K562 (cell line): ENCODE data around the gene B9D2. TPM values are rescaled to one million over a fixed set of nuclear protein-coding genes. Genes with fewer than 3 reads are reported as not detected.

Source experiments
- ATF7 ChIP-seq: fragments of 450-650 bp; IDR thresholded peaks from 2 replicates; pipeline ENCODE4 v1.7.1; 2014; ENCODE audit warnings: mild to moderate bottlenecking, moderate library complexity
- BRCA1 ChIP-seq, 2 experiments: fragments of 450-650 bp in 1 of 2; sonication (generic) in 1 of 2; formaldehyde crosslinking in 1 of 2; IDR thresholded peaks; 2 replicates each; pipeline versions ENCODE4 v1.5.0 to v1.6.1; 2017 to 2020; ENCODE audit warnings: mild to moderate bottlenecking in 1 of 2, missing genetic modification reagents in 1 of 2
- GABPA ChIP-seq: fragments of 200-800 bp; sonication (Bioruptor generic); conservative IDR thresholded peaks from 2 replicates; pipeline ENCODE4 v1.6.1; 2016; ENCODE audit warnings: low read depth, missing genetic modification characterization, missing compliant biosample characterization
- MAFK ChIP-seq: IDR thresholded peaks from 2 replicates; pipeline ENCODE4 v1.6.1; 2011; ENCODE audit warnings: low read length, improper control_type of control experiment
- NR4A1 ChIP-seq, 2 experiments: fragments of 250-450 bp in 1 of 2; fragments of 450-650 bp in 1 of 2; sonication (Bioruptor Pico) in 1 of 2; IDR thresholded peaks; 2 replicates each; pipeline versions ENCODE4 v1.4.0 to v1.6.1; 2016 to 2020; ENCODE audit warnings: mild to moderate bottlenecking in 2 of 2, missing compliant biosample characterization in 1 of 2, missing genetic modification characterization in 1 of 2, moderate library complexity in 1 of 2
- TBL1XR1 ChIP-seq, 2 experiments: IDR thresholded peaks; 2 replicates each; pipeline ENCODE4 v1.6.1; 2012; ENCODE audit warnings: improper control_type of control experiment in 2 of 2, low read length in 2 of 2, mild to moderate bottlenecking in 1 of 2
- ZNF12 ChIP-seq: sonication (generic); formaldehyde crosslinking; IDR thresholded peaks from 2 replicates; pipeline ENCODE4 v1.4.0; 2020; ENCODE audit warnings: mild to moderate bottlenecking, missing genetic modification reagents
- ZNF175 ChIP-seq: fragments of 200-800 bp; sonication (Bioruptor generic); IDR thresholded peaks from 2 replicates; pipeline ENCODE4 v1.6.1; 2016; ENCODE audit warnings: low read depth, mild to moderate bottlenecking, missing genetic modification characterization, missing compliant biosample characterization
- polyA plus RNA-seq, 8 experiments: library from polyadenylated mRNA; depleted of rRNA in 4 of 8; stranded (reverse) in 5 of 8; unstranded in 3 of 8; fragments of >200 nt; fragmentation: Nextera tagmentation in 2 of 8; fragmentation: Illumina TruSeq in 1 of 8; extraction: Ambion mirVana in 2 of 8; extraction: Trizol in 1 of 8; gene quantifications; 2 replicates each; pipeline versions ENCODE4 v1.2.1 to v1.2.3, GENCODE V29; 2011 to 2014; ENCODE audit warnings: inconsistent platforms in 1 of 8, missing spikeins in 1 of 8
- total RNA-seq, 7 experiments: library from RNA; depleted of rRNA in 6 of 7; stranded (reverse); fragments of >200 nt in 6 of 7; fragmentation: Illumina TruSeq in 2 of 7; extraction: Trizol in 2 of 7; gene quantifications; 2 replicates each; pipeline versions ENCODE4 v1.2.1 to v1.2.3, GENCODE V29; 2011 to 2021; ENCODE audit warnings: low replicate concordance in 1 of 7
- TF ChIP-seq, protein P1 (sequence below), 3 experiments: IDR thresholded peaks in 2 of 3; conservative IDR thresholded peaks in 1 of 3; 2 replicates each; pipeline ENCODE4 v1.5.1; 2011 to 2012; ENCODE audit warnings: low read length in 3 of 3, mild to moderate bottlenecking in 3 of 3, control low read depth in 2 of 3, improper control_type of control experiment in 1 of 3, inconsistent platforms in 1 of 3, low read depth in 1 of 3, mixed read lengths in 1 of 3, moderate library complexity in 1 of 3; ENCODE audit not compliant: insufficient read depth in 2 of 3
- TF ChIP-seq, protein P2 (sequence below), 2 experiments: fragments of 450-650 bp in 1 of 2; sonication (generic) in 1 of 2; formaldehyde crosslinking in 1 of 2; IDR thresholded peaks in 1 of 2; conservative IDR thresholded peaks in 1 of 2; 2 replicates each; pipeline versions ENCODE4 v1.6.1 to v1.8.1; 2016 to 2023; ENCODE audit warnings: mild to moderate bottlenecking in 2 of 2, moderate library complexity in 2 of 2, inconsistent platforms in 1 of 2, missing genetic modification reagents in 1 of 2
- TF ChIP-seq, protein P3 (sequence below): sonication (generic); formaldehyde crosslinking; IDR thresholded peaks from 2 replicates; pipeline ENCODE4 v1.8.1; 2023; ENCODE audit warnings: missing genetic modification reagents, mild to moderate bottlenecking, borderline replicate concordance
- TF ChIP-seq, protein P4 (sequence below): sonication (generic); formaldehyde crosslinking; IDR thresholded peaks from 2 replicates; pipeline ENCODE4 v1.8.0; 2022; ENCODE audit warnings: mild to moderate bottlenecking, missing genetic modification reagents

Gene B9D2
- total and polyA plus RNA-seq, 9 of the 15 experiments (the other 6 are each of a cell fraction or from before 2014, with no cell fraction given): 0.83 to 6.9 (median 2.8) TPM

DNA sequence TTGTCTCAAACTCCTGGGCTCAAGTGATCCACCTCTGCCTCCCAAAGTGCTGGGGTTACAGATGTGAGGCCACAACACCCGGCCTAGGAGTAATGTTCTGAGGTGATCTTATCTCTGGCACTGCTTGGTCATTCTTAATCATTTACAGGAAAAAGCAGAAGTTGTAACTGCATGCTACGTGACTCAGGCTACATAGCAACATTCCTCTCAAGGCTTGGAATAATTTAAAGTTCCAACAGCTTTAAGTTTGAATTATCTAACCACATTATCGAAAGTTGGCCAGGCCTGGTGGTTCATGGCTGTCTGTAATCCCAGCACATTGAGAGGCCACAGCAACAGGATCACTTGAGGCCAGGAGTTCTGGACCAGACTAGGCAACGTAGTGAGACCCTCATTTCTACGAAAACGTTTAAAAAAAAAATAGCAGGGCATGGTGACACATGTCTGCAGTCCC is 3.9 kb upstream of the B9D2 start (continued):
- TF ChIP-seq BRCA1 (IDR thresholded peaks at IDR 0.05) (no peak), BRCA1 (CRISPR knock-in tag; IDR thresholded peaks at IDR 0.05) (no peak), TBL1XR1 (IDR thresholded peaks at IDR 0.05; ENCODE audit: low read length in 2 of 2) (peak in 1 of 2 experiments; percentile 72; a peak in 2 of 4 replicates), ZNF12 (CRISPR knock-in tag) (no peak), NR4A1 (CRISPR knock-in tag; IDR thresholded peaks at IDR 0.05) (no peak), NR4A1 (tag; IDR thresholded peaks at IDR 0.05) (peak; percentile 72; the same call in 1 of the 2 replicates), ZNF175 (CRISPR knock-in tag) (peak; percentile 46; the same call in 1 of the 2 replicates), ATF7 (peak; percentile 77), GABPA (peak; percentile 43; the same call in 1 of the 2 replicates), MAFK (peak; percentile 55)
- TF ChIP-seq, protein P1, sequence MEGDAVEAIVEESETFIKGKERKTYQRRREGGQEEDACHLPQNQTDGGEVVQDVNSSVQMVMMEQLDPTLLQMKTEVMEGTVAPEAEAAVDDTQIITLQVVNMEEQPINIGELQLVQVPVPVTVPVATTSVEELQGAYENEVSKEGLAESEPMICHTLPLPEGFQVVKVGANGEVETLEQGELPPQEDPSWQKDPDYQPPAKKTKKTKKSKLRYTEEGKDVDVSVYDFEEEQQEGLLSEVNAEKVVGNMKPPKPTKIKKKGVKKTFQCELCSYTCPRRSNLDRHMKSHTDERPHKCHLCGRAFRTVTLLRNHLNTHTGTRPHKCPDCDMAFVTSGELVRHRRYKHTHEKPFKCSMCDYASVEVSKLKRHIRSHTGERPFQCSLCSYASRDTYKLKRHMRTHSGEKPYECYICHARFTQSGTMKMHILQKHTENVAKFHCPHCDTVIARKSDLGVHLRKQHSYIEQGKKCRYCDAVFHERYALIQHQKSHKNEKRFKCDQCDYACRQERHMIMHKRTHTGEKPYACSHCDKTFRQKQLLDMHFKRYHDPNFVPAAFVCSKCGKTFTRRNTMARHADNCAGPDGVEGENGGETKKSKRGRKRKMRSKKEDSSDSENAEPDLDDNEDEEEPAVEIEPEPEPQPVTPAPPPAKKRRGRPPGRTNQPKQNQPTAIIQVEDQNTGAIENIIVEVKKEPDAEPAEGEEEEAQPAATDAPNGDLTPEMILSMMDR (IDR thresholded peaks at IDR 0.05 in 2 of 3, conservative IDR thresholded peaks at IDR 0.05 in 1 of 3; ENCODE audit: insufficient read depth in 2 of 3, low read depth in 1 of 3, low read length in 3 of 3): no peak
- TF ChIP-seq, protein P2, sequence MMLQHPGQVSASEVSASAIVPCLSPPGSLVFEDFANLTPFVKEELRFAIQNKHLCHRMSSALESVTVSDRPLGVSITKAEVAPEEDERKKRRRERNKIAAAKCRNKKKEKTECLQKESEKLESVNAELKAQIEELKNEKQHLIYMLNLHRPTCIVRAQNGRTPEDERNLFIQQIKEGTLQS (IDR thresholded peaks at IDR 0.05): peak; percentile 78
- TF ChIP-seq, protein P2 (CRISPR knock-in tag; conservative IDR thresholded peaks at IDR 0.05): no peak
- TF ChIP-seq, protein P3, sequence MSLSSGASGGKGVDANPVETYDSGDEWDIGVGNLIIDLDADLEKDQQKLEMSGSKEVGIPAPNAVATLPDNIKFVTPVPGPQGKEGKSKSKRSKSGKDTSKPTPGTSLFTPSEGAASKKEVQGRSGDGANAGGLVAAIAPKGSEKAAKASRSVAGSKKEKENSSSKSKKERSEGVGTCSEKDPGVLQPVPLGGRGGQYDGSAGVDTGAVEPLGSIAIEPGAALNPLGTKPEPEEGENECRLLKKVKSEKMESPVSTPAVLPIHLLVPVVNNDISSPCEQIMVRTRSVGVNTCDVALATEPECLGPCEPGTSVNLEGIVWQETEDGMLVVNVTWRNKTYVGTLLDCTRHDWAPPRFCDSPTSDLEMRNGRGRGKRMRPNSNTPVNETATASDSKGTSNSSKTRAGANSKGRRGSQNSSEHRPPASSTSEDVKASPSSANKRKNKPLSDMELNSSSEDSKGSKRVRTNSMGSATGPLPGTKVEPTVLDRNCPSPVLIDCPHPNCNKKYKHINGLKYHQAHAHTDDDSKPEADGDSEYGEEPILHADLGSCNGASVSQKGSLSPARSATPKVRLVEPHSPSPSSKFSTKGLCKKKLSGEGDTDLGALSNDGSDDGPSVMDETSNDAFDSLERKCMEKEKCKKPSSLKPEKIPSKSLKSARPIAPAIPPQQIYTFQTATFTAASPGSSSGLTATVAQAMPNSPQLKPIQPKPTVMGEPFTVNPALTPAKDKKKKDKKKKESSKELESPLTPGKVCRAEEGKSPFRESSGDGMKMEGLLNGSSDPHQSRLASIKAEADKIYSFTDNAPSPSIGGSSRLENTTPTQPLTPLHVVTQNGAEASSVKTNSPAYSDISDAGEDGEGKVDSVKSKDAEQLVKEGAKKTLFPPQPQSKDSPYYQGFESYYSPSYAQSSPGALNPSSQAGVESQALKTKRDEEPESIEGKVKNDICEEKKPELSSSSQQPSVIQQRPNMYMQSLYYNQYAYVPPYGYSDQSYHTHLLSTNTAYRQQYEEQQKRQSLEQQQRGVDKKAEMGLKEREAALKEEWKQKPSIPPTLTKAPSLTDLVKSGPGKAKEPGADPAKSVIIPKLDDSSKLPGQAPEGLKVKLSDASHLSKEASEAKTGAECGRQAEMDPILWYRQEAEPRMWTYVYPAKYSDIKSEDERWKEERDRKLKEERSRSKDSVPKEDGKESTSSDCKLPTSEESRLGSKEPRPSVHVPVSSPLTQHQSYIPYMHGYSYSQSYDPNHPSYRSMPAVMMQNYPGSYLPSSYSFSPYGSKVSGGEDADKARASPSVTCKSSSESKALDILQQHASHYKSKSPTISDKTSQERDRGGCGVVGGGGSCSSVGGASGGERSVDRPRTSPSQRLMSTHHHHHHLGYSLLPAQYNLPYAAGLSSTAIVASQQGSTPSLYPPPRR: no peak
- TF ChIP-seq, protein P4, sequence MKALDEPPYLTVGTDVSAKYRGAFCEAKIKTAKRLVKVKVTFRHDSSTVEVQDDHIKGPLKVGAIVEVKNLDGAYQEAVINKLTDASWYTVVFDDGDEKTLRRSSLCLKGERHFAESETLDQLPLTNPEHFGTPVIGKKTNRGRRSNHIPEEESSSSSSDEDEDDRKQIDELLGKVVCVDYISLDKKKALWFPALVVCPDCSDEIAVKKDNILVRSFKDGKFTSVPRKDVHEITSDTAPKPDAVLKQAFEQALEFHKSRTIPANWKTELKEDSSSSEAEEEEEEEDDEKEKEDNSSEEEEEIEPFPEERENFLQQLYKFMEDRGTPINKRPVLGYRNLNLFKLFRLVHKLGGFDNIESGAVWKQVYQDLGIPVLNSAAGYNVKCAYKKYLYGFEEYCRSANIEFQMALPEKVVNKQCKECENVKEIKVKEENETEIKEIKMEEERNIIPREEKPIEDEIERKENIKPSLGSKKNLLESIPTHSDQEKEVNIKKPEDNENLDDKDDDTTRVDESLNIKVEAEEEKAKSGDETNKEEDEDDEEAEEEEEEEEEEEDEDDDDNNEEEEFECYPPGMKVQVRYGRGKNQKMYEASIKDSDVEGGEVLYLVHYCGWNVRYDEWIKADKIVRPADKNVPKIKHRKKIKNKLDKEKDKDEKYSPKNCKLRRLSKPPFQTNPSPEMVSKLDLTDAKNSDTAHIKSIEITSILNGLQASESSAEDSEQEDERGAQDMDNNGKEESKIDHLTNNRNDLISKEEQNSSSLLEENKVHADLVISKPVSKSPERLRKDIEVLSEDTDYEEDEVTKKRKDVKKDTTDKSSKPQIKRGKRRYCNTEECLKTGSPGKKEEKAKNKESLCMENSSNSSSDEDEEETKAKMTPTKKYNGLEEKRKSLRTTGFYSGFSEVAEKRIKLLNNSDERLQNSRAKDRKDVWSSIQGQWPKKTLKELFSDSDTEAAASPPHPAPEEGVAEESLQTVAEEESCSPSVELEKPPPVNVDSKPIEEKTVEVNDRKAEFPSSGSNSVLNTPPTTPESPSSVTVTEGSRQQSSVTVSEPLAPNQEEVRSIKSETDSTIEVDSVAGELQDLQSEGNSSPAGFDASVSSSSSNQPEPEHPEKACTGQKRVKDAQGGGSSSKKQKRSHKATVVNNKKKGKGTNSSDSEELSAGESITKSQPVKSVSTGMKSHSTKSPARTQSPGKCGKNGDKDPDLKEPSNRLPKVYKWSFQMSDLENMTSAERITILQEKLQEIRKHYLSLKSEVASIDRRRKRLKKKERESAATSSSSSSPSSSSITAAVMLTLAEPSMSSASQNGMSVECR (CRISPR knock-in tag): 0 out of 2 replicates have a peak, but pooled peaks have one; percentile 19
